GM15510 (cell line): ENCODE data around the gene ROR1.

Source experiments
- POLR2A ChIP-seq: IDR thresholded peaks from 3 replicates; pipeline ENCODE4 v1.6.1; 2011; ENCODE audit warnings: borderline replicate concordance; ENCODE audit not compliant: insufficient read length; ENCODE audit errors: extremely low read depth

Gene ROR1

GRCh38 chr1:63847308-63847910 is 73.6 kb downstream of the ROR1 start:
- no peak for TF ChIP-seq POLR2A

- TF ChIP-seq POLR2A, result no peak
Measured at GRCh38 chr1:63848733-63849132, 74.9 kb downstream of the ROR1 start.

GRCh38 chr1:63849149-63849548 is 75.3 kb downstream of the ROR1 start:
- TF ChIP-seq POLR2A, result no peak

- TF ChIP-seq POLR2A, result no peak
Measured at GRCh38 chr1:63854091-63854490, 80.3 kb downstream of the ROR1 start.

- TF ChIP-seq POLR2A, result no peak
Measured at GRCh38 chr1:63855942-63856341, 82.1 kb downstream of the ROR1 start.

DNA sequence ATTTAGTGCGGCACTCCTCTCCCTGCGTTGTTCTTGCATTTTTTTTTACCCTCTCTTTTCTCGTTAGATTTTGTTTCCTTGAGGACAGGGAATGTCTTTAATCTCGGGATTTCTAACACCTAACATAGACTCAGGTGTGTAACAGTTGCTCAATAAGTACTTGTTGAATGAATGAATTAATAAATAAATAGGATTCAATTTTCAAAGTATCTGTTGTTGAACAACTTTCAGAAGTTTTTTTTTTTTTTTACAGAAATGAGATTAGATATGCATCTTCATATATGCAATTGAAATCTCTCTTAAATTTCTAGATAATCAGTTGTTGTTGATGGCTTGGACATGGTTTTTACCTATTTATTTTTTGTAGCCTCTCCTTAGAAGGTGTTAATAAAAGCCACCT is 83.1 kb downstream of the ROR1 start:
- TF ChIP-seq POLR2A, result no peak

- no peak for TF ChIP-seq POLR2A
Measured at GRCh38 chr1:63857478-63857877, 83.7 kb downstream of the ROR1 start.

DNA sequence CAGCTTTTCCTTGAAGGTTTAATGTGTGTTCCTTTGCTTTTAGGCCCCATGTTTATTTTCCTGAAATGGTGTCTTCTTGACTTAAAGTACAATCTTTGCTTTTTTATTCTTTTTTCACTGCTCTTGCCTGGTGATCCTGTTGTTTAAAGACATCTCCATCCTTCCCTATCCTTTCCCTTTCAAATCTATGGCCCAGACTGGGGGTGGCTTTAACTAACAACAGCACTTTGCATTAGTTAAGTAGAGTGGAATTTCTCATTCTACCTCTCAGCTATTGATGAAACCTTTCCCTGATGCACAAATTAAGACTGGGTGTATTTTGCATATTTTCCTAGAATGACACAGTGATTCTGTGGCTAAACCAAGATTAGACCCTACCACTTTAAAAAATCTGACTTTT is 84.3 kb downstream of the ROR1 start:
- no peak for TF ChIP-seq POLR2A

GRCh38 chr1:63859480-63860275 is 85.9 kb downstream of the ROR1 start:
- TF ChIP-seq POLR2A, result no peak

GRCh38 chr1:63861052-63861691 is 87.4 kb downstream of the ROR1 start:
- TF ChIP-seq POLR2A, result no peak

GRCh38 chr1:63863145-63863544 is 89.3 kb downstream of the ROR1 start:
- TF ChIP-seq POLR2A, result no peak

DNA sequence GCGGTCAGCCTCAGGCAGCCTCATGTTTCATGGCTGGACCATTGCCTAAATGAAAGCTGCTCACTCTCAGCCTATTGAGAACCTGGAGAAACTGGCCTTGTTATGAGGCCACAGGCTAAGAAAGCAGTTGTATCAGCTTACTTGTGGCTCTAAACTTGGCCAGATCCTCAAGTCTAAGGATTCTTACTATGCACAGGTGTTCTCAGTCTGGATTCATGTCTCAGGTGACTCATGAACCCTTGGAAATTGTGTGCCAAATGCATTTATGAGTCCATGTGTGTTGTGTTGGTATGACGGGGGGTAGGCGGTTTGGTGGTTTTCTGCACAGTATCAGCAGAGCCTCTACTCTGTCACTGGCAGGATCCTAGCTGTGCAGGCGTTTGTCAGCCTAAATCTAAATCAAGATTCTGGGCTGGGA is 90.4 kb downstream of the ROR1 start:
- no peak for TF ChIP-seq POLR2A

DNA sequence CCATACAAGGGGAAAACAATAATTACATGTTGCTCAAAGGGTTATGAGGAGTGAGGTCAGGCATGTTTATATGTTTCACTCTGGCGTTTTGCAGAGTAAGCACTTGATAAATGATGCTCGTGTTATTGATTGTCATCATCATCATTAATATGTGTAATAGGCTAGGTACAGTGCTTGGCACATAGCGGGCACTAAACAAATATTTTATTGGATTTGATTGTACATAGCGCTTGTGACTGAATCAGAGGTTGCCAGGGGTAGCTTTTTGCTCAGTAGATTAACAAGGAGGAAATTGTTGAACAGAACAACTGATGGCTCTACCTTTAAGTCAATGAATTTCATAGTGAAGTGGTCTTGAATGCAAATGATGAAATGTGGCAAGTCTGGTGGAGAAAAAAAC is 91.7 kb downstream of the ROR1 start:
- TF ChIP-seq POLR2A, result no peak

DNA sequence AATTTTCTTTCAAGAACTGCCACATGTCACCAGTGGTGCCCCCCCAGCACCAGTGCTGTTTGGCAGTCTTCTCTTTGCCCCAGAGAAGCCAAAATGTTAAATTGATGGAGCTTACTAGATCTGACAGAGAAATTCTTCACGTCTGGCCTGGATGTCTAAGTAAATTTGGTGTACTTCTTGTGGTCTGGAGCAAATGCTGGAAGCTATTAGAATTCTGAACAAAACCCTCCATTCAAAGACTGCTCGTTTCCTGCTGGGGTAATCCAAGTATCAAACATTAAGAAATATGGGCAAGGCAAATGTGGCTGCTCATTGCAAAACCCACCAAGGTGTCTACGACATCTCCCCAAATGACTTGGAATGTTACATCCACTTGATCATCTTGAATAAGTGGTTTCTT is 92.3 kb downstream of the ROR1 start:
- TF ChIP-seq POLR2A, result no peak

GRCh38 chr1:63867429-63868176 is 93.8 kb downstream of the ROR1 start:
- no peak for TF ChIP-seq POLR2A

DNA sequence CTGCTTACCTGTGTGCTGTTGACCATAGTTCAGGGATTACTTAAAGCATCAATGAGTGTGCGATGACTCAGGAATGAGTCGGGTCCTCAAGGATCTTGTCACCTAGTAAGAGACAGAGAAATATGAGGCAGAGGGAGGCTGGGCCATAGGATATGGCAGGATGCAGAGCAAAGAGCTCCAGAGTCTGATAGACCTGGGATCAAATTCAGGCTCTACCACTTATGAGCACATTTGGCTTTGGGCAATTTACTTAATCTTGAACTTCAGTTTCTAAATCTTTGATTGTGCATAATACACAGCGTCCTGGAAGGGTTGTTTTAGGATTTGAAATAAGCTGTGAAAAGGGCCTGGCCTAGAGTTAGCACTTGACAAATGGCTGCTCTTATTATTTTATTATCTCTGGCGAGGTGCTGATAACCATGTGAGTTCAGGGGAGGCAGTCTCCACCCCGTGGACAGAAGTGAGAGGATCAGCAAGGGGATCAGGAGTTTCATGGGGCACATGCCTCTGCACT is 94.5 kb downstream of the ROR1 start:
- no peak for TF ChIP-seq POLR2A

GRCh38 chr1:63870152-63870551 is 96.3 kb downstream of the ROR1 start:
- no peak for TF ChIP-seq POLR2A
